ENCODE measurements around the gene ZMAT5. TPM values are rescaled to one million over a fixed set of nuclear protein-coding genes. Genes with fewer than 3 reads are reported as not detected.

Gene ZMAT5
- total RNA-seq, 1 donor from 2014 or later, result 18.8 TPM

DNA sequence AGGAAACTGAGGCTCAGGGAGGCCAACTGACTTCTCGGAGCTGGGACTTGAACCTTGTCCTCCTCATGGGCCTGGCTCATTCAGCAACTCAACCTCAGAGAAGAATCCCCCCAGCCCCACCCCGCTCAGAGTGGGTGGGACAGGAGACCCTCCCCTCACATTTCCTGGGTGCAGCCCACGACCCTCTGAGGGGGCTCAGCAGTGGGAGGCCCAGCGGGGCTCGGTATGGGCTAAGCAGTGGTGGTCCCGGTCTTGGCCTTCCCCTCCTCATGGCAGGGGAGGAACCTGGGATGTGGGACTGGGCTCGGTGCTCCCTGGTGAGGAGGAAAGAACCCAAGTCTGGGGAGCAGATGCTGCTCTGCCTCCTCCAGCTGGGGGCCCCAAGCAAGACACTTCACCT lies 61.2 kb downstream of the ZMAT5 start:
- H3K27me3 Mint-ChIP-seq (ENCODE audit: low read depth), result peaks cover 19% of the 10 kb centered on the region
- no peaks in the 10 kb centered on the region for H3K9me3 Mint-ChIP-seq (ENCODE audit: low read depth)
- TF ChIP-seq, protein P1, sequence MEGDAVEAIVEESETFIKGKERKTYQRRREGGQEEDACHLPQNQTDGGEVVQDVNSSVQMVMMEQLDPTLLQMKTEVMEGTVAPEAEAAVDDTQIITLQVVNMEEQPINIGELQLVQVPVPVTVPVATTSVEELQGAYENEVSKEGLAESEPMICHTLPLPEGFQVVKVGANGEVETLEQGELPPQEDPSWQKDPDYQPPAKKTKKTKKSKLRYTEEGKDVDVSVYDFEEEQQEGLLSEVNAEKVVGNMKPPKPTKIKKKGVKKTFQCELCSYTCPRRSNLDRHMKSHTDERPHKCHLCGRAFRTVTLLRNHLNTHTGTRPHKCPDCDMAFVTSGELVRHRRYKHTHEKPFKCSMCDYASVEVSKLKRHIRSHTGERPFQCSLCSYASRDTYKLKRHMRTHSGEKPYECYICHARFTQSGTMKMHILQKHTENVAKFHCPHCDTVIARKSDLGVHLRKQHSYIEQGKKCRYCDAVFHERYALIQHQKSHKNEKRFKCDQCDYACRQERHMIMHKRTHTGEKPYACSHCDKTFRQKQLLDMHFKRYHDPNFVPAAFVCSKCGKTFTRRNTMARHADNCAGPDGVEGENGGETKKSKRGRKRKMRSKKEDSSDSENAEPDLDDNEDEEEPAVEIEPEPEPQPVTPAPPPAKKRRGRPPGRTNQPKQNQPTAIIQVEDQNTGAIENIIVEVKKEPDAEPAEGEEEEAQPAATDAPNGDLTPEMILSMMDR (IDR thresholded peaks at IDR 0.05), result no peak
- no peak overlapping the region for H3K4me3 Mint-ChIP-seq (ENCODE audit: unreplicated experiment)
- no peak overlapping the region for H3K27ac Mint-ChIP-seq (ENCODE audit: unreplicated experiment)
- no peaks in the 10 kb centered on the region for H3K36me3 Mint-ChIP-seq (ENCODE audit: low read depth)
- no peak for DNase-seq (ENCODE audit: low spot score)
- no peaks in the 10 kb centered on the region for H3K4me1 Mint-ChIP-seq (ENCODE audit: low read depth)

DNA sequence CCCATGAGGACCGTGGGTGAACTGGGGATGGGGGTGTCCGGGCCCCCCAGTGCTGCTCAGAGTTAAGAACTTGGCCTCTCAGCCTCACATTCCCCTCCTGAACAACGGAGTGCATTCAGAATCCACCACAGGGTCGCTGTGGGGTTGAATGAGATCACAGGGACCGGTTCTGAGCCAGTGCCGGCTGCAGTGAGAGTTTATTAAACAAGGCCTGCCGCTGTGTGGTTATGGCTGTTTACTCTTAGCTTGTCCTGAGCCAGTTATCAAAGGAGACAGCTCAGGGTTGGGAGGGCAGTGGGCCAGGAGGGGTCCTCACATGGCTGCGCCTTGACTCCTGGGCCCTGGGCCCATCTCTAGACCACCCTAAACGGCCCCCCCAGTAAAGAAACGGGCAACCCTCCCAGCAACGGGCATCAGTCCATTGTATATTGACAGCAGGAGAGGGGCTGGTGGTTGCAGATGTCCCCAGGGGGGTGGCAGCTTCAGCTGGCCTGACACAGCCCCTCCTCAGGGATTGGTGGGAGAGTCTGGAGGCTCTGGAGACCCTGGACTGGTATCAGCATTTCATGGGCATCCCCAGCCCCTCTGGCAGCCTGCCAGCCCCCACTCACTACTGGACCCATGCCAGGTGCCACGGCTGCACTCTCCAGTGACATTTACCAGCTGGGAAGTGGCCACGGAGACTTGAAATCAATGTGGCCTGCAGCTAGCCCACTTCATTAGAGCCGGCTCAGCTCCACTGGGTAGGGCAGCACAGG lies 62.1 kb downstream of the ZMAT5 start:
- Mint-ChIP-seq H3K4me1 (ENCODE audit: low read depth) (no peaks in the 10 kb centered on the region), H3K27ac (ENCODE audit: unreplicated experiment) (no peak overlapping the region), H3K9me3 (ENCODE audit: low read depth) (no peaks in the 10 kb centered on the region), H3K4me3 (ENCODE audit: unreplicated experiment) (no peak overlapping the region), H3K36me3 (ENCODE audit: low read depth) (no peaks in the 10 kb centered on the region), H3K27me3 (ENCODE audit: low read depth) (peaks cover 19% of the 10 kb centered on the region)
- TF ChIP-seq, protein P1 (IDR thresholded peaks at IDR 0.05), result no peak
- no peak for DNase-seq (ENCODE audit: low spot score)

DNA sequence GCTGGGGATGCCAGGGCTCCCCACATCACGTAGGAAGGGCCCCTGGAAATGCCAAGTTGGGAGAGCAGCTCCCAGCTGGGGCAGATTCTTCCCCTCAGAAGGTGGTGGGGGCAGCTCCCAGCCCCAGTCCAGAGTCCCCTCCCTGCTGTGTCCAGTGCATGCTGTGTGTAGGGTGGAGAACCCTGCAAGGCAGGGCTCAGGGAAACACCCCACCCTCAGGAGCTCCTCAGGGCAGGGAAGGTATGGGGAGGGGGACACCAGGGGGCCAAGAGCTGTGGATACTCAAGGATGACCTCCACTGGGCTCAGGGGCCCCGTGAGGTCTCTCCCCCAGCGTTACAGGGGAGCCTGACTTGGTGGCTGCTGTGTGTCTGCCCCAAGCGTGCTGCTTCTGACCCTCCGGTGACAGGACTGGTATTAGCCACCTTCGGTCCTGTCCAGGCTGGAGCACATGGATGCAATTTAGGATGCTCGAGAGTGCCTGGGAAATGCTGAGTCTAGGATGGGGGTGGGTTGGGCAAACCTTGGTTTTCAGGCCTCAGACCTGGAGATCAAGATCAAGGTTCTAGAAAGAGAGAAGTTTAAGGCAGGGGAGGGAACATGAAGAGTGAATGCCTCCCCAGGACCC lies 63.1 kb downstream of the ZMAT5 start:
- H3K4me3 Mint-ChIP-seq (ENCODE audit: unreplicated experiment), result no peak overlapping the region
- no peak for DNase-seq (ENCODE audit: low spot score)
- no peaks in the 10 kb centered on the region for H3K9me3 Mint-ChIP-seq (ENCODE audit: low read depth)
- H3K4me1 Mint-ChIP-seq (ENCODE audit: low read depth), result no peaks in the 10 kb centered on the region
- peaks cover 19% of the 10 kb centered on the region for H3K27me3 Mint-ChIP-seq (ENCODE audit: low read depth)
- TF ChIP-seq, protein P1 (IDR thresholded peaks at IDR 0.05), result no peak
- no peak overlapping the region for H3K27ac Mint-ChIP-seq (ENCODE audit: unreplicated experiment)
- no peaks in the 10 kb centered on the region for H3K36me3 Mint-ChIP-seq (ENCODE audit: low read depth)

DNA sequence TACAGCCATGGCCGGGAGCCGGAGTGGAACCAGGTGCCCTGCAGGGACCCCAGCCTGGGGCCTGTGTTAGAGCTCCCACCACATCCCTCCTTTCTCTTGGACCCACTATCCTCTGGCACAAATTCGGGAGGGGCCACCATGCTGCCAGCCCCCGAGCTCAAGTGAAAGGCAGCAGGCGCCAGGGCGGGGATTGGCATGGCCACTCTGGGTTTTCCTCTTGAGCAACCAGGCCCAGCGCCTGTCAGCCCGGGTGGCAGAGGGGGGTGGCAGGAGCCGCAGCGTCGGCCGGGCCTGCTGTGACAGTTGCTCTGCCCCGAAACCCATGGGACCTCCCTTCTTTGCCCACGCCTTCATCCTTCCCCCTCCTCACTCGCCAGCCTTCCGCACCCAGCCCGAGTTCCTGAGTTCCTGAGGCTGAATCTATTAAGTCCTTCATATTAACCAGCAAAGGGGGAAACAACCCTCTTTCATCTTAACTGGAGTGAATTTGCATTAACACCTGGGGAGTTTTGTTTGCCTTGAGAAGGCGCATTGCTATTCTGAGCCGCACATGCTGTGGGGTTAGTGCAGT lies 63.8 kb downstream of the ZMAT5 start:
- peaks cover 16% of the 10 kb centered on the region for H3K27me3 Mint-ChIP-seq (ENCODE audit: low read depth)
- peaks cover 3% of the 10 kb centered on the region for H3K36me3 Mint-ChIP-seq (ENCODE audit: low read depth)
- no peak overlapping the region for H3K27ac Mint-ChIP-seq (ENCODE audit: unreplicated experiment)
- no peaks in the 10 kb centered on the region for H3K4me1 Mint-ChIP-seq (ENCODE audit: low read depth)
- TF ChIP-seq, protein P1 (IDR thresholded peaks at IDR 0.05), result no peak
- H3K9me3 Mint-ChIP-seq (ENCODE audit: low read depth), result no peaks in the 10 kb centered on the region
- no peak for DNase-seq (ENCODE audit: low spot score)
- no peak overlapping the region for H3K4me3 Mint-ChIP-seq (ENCODE audit: unreplicated experiment)

DNA sequence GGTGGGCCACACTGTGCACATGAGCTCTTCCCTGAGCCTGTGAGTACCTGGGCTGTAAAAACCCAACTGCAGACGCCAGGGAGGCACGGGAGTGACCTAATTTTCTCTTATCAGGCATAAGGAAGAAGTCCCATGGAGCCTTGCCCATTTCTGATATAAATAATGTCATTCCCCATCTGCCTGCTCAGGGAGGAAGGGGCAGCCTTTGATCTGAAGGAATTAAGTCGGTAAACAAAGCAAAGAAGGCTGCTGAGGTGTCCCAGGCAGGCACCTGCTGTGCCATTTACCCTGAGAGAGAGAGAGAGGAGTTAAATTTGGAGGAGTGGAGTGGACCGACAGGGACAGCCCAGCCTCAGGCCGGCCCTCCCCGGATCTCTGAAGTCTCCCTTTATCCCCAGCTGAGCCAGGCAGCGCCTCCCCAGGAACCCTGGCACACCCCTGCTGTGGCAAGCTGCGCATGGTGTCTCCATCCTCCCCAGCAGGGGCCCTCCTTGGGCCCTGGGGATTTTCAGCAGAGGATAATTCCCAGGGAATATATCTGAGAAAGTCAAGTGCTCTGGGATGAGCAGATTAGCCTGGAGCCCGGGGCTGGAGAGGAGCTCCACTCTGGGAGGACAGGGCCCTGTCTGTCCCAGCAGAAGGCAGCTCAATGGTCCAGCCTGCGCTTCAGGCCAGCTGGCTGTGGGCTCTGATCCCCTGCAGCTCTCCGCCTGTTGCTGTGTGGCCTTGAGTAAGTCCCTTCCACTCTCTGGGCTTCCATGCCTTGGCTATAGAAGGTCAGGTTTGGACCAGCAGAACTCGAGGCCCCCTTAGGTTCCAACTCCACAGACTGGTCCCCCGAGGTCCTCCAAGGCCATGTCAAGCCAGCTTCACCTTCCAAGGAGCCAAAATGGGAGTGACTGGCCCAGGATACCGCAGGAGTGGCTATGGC lies 64.5 kb downstream of the ZMAT5 start:
- DNase-seq (ENCODE audit: low spot score), result no peak
- TF ChIP-seq, protein P1 (IDR thresholded peaks at IDR 0.05), result no peak
- Mint-ChIP-seq H3K9me3 (ENCODE audit: low read depth) (no peaks in the 10 kb centered on the region), H3K36me3 (ENCODE audit: low read depth) (peaks cover 3% of the 10 kb centered on the region), H3K27me3 (ENCODE audit: low read depth) (peaks cover 13% of the 10 kb centered on the region), H3K27ac (ENCODE audit: unreplicated experiment) (no peak overlapping the region), H3K4me3 (ENCODE audit: unreplicated experiment) (no peak overlapping the region), H3K4me1 (ENCODE audit: low read depth) (no peaks in the 10 kb centered on the region)
